WTC11 (cell line): Measurements from ENCODE around the gene GJC3.

Experiments
- CTCF ChIP-seq: fragments of 200-600 bp; IDR thresholded peaks from 2 replicates; pipeline ENCODE4 v1.8.0; 2022; ENCODE audit warnings: antibody characterized with exemption
- ELF4 ChIP-seq: sonication (generic); formaldehyde crosslinking; IDR thresholded peaks from 2 replicates; pipeline ENCODE4 v1.8.1; 2022; ENCODE audit warnings: low read depth, mild to moderate bottlenecking, moderate library complexity, missing genetic modification reagents
- RELA ChIP-seq: sonication (generic); formaldehyde crosslinking; IDR thresholded peaks from 2 replicates; pipeline ENCODE4 v1.8.1; 2022; ENCODE audit warnings: missing genetic modification reagents, mild to moderate bottlenecking, borderline replicate concordance

- TF ChIP-seq CTCF, result no peak
- TF ChIP-seq RELA, result no peak
- TF ChIP-seq ELF4 (CRISPR knock-in tag), result no peak
Observed at GRCh38 chr7:99910976-99911375, 18.4 kb downstream of the GJC3 start.
